ENCODE measurements around the gene GJB4. TPM values are rescaled to one million over a fixed set of nuclear protein-coding genes. Genes with fewer than 3 reads are reported as not detected.

The GJB4 gene
- total and polyA plus RNA-seq, 4 donors: not detected

DNA sequence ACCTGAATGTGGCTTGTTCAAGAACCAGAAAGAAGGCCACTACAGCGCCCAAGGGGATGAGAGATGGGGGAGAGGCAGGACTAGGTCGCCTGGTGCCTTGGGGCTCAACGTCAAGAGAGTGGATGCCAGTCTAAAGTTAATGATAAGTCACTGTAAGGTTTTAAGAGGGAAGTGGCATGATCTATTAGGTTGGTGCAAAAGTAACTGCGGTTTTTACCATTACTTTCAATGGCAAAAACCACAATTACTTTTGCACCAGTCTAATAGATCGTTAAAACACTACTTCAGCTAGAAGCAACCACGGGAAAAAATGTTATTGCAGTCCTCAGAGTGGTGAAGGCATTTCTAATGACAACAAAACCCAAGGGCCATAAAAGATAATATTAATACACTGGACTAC, 18.8 kb downstream of the GJB4 start:
- DNase-seq (ENCODE audit: low spot score): no peak
- no peak for TF ChIP-seq RXRA (IDR thresholded peaks at IDR 0.05)
- no peak for TF ChIP-seq EGR1 (IDR thresholded peaks at IDR 0.05; ENCODE audit: low read depth in 2 of 2)
- no peak for TF ChIP-seq FOXA2 (IDR thresholded peaks at IDR 0.05)
- Histone ChIP-seq H3K36me3 (ENCODE audit: control insufficient read depth in 4 of 4, insufficient read depth in 3 of 4, low read depth in 1 of 4, low read length in 3 of 4) (no peaks in the 10 kb centered on the region), H3K27me3 (ENCODE audit: control insufficient read depth in 4 of 4, insufficient read depth in 4 of 4, low read length in 3 of 4) (no peaks in the 10 kb centered on the region), H3K9me3 (ENCODE audit: control insufficient read depth in 4 of 4, low read length in 3 of 4) (no peaks in the 10 kb centered on the region), H3K9ac (ENCODE audit: low read depth in 1 of 2, low read length in 2 of 2) (no peak overlapping the region), H3K4me1 (ENCODE audit: control insufficient read depth in 4 of 4, insufficient read depth in 4 of 4, low read length in 3 of 4) (peaks cover 7 to 17% (median 10%) of the 10 kb centered on the region in 4 donors), H3K4me3 (ENCODE audit: low read depth in 1 of 3, low read length in 3 of 3) (no peak overlapping the region), H3K27ac (ENCODE audit: low read depth in 1 of 2, low read length in 2 of 2) (no peak overlapping the region)
- 79% methylated on average over 6 of the region's 6 CpGs for WGBS

DNA sequence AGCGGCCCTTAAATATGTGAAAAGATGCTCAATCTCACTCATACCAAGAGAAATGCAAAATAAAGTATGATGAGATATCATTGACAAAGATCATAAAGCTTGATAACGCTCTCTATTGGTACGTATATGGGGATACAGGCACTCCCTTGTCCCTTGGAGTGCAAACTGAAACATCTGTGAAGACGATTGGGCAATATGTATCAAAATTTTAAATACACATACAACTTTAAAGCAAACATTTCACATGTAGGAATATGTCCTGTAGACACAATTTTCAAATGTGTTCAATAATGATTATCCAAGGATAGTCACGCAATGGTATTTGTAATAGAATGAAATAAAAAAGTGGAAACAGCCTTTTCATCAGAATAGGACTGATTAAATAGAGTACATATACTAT, 19.5 kb downstream of the GJB4 start:
- no peaks in the 10 kb centered on the region for H3K27me3 ChIP-seq (ENCODE audit: control insufficient read depth in 4 of 4, insufficient read depth in 4 of 4, low read length in 3 of 4)

DNA sequence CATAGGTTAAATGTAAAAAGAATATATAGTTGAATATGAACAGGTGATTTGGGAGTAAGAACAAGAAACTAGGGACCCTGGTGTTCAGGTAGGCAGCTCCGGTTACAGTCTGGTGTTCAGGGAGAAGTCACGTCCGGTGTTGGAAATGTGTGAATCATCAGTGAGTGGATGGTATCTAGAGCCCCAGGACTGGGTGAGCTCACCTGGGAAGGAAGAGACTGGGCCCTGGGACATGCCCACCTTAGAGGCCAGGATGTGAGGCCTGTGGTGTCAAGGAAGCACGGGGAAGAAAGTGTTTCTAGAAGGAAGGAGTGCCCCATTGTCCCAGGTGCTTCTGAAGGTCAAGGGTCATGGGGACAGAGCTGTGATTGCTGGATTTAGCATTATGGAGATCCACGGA, 20.0 kb downstream of the GJB4 start:
- H3K27ac ChIP-seq (ENCODE audit: low read depth in 1 of 2, low read length in 2 of 2): no peak overlapping the region
- peaks cover 7 to 17% (median 11%) of the 10 kb centered on the region in 4 donors for H3K4me1 ChIP-seq (ENCODE audit: control insufficient read depth in 4 of 4, insufficient read depth in 4 of 4, low read length in 3 of 4)
- no peaks in the 10 kb centered on the region for H3K36me3 ChIP-seq (ENCODE audit: control insufficient read depth in 4 of 4, insufficient read depth in 3 of 4, low read depth in 1 of 4, low read length in 3 of 4)
- no peaks in the 10 kb centered on the region for H3K9me3 ChIP-seq (ENCODE audit: control insufficient read depth in 4 of 4, low read length in 3 of 4)
- H3K27me3 ChIP-seq (ENCODE audit: control insufficient read depth in 4 of 4, insufficient read depth in 4 of 4, low read length in 3 of 4): no peaks in the 10 kb centered on the region
- WGBS: 84% methylated on average over 5 of the region's 5 CpGs
- H3K9ac ChIP-seq (ENCODE audit: low read depth in 1 of 2, low read length in 2 of 2): no peak overlapping the region
- TF ChIP-seq, protein P1, sequence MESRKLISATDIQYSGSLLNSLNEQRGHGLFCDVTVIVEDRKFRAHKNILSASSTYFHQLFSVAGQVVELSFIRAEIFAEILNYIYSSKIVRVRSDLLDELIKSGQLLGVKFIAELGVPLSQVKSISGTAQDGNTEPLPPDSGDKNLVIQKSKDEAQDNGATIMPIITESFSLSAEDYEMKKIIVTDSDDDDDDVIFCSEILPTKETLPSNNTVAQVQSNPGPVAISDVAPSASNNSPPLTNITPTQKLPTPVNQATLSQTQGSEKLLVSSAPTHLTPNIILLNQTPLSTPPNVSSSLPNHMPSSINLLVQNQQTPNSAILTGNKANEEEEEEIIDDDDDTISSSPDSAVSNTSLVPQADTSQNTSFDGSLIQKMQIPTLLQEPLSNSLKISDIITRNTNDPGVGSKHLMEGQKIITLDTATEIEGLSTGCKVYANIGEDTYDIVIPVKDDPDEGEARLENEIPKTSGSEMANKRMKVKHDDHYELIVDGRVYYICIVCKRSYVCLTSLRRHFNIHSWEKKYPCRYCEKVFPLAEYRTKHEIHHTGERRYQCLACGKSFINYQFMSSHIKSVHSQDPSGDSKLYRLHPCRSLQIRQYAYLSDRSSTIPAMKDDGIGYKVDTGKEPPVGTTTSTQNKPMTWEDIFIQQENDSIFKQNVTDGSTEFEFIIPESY (IDR thresholded peaks at IDR 0.05): no peak
- TF ChIP-seq TAF1 (conservative IDR thresholded peaks at IDR 0.05) (no peak), FOXA1 (IDR thresholded peaks at IDR 0.05) (no peak), HNF4A (conservative IDR thresholded peaks at IDR 0.05) (no peak), EGR1 (IDR thresholded peaks at IDR 0.05; ENCODE audit: low read depth in 2 of 2) (no peak), GABPA (IDR thresholded peaks at IDR 0.05 in 1 of 2, conservative IDR thresholded peaks at IDR 0.05 in 1 of 2) (no peak), HNF4G (IDR thresholded peaks at IDR 0.05) (no peak), RAD21 (IDR thresholded peaks at IDR 0.05) (no peak), JUND (IDR thresholded peaks at IDR 0.05) (no peak), FOXA2 (IDR thresholded peaks at IDR 0.05) (no peak), RXRA (IDR thresholded peaks at IDR 0.05) (no peak), NR2F2 (IDR thresholded peaks at IDR 0.05) (no peak), SP1 (IDR thresholded peaks at IDR 0.05) (no peak), YY1 (IDR thresholded peaks at IDR 0.05) (no peak)
- TF ChIP-seq, protein P2, sequence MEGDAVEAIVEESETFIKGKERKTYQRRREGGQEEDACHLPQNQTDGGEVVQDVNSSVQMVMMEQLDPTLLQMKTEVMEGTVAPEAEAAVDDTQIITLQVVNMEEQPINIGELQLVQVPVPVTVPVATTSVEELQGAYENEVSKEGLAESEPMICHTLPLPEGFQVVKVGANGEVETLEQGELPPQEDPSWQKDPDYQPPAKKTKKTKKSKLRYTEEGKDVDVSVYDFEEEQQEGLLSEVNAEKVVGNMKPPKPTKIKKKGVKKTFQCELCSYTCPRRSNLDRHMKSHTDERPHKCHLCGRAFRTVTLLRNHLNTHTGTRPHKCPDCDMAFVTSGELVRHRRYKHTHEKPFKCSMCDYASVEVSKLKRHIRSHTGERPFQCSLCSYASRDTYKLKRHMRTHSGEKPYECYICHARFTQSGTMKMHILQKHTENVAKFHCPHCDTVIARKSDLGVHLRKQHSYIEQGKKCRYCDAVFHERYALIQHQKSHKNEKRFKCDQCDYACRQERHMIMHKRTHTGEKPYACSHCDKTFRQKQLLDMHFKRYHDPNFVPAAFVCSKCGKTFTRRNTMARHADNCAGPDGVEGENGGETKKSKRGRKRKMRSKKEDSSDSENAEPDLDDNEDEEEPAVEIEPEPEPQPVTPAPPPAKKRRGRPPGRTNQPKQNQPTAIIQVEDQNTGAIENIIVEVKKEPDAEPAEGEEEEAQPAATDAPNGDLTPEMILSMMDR (IDR thresholded peaks at IDR 0.05; ENCODE audit: low read depth, low read length, missing input control): no peak
- TF ChIP-seq, protein P3, sequence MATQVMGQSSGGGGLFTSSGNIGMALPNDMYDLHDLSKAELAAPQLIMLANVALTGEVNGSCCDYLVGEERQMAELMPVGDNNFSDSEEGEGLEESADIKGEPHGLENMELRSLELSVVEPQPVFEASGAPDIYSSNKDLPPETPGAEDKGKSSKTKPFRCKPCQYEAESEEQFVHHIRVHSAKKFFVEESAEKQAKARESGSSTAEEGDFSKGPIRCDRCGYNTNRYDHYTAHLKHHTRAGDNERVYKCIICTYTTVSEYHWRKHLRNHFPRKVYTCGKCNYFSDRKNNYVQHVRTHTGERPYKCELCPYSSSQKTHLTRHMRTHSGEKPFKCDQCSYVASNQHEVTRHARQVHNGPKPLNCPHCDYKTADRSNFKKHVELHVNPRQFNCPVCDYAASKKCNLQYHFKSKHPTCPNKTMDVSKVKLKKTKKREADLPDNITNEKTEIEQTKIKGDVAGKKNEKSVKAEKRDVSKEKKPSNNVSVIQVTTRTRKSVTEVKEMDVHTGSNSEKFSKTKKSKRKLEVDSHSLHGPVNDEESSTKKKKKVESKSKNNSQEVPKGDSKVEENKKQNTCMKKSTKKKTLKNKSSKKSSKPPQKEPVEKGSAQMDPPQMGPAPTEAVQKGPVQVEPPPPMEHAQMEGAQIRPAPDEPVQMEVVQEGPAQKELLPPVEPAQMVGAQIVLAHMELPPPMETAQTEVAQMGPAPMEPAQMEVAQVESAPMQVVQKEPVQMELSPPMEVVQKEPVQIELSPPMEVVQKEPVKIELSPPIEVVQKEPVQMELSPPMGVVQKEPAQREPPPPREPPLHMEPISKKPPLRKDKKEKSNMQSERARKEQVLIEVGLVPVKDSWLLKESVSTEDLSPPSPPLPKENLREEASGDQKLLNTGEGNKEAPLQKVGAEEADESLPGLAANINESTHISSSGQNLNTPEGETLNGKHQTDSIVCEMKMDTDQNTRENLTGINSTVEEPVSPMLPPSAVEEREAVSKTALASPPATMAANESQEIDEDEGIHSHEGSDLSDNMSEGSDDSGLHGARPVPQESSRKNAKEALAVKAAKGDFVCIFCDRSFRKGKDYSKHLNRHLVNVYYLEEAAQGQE (IDR thresholded peaks at IDR 0.05): no peak
- TF ChIP-seq, protein P4, sequence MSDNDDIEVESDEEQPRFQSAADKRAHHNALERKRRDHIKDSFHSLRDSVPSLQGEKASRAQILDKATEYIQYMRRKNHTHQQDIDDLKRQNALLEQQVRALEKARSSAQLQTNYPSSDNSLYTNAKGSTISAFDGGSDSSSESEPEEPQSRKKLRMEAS (IDR thresholded peaks at IDR 0.05): no peak
- TF ChIP-seq, protein P5, sequence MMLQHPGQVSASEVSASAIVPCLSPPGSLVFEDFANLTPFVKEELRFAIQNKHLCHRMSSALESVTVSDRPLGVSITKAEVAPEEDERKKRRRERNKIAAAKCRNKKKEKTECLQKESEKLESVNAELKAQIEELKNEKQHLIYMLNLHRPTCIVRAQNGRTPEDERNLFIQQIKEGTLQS (IDR thresholded peaks at IDR 0.05): no peak
- no peak for DNase-seq (ENCODE audit: low spot score)
- H3K4me3 ChIP-seq (ENCODE audit: low read depth in 1 of 3, low read length in 3 of 3): no peak overlapping the region

More for the DNA sequence above, 19.5 kb downstream of the GJB4 start:
- no peak for DNase-seq (ENCODE audit: low spot score)
- Histone ChIP-seq H3K9me3 (ENCODE audit: control insufficient read depth in 4 of 4, low read length in 3 of 4) (no peaks in the 10 kb centered on the region), H3K4me3 (ENCODE audit: low read depth in 1 of 3, low read length in 3 of 3) (no peak overlapping the region), H3K4me1 (ENCODE audit: control insufficient read depth in 4 of 4, insufficient read depth in 4 of 4, low read length in 3 of 4) (peaks cover 7 to 17% (median 10%) of the 10 kb centered on the region in 4 donors), H3K36me3 (ENCODE audit: control insufficient read depth in 4 of 4, insufficient read depth in 3 of 4, low read depth in 1 of 4, low read length in 3 of 4) (no peaks in the 10 kb centered on the region), H3K9ac (ENCODE audit: low read depth in 1 of 2, low read length in 2 of 2) (no peak overlapping the region), H3K27ac (ENCODE audit: low read depth in 1 of 2, low read length in 2 of 2) (no peak overlapping the region)
- 87% methylated on average over 5 of the region's 5 CpGs for WGBS
- TF ChIP-seq JUND (IDR thresholded peaks at IDR 0.05) (no peak), SP1 (IDR thresholded peaks at IDR 0.05) (no peak), FOXA1 (IDR thresholded peaks at IDR 0.05) (no peak)
